Measurements from ENCODE around the gene RBM33. TPM values are rescaled to one million over a fixed set of nuclear protein-coding genes. Genes with fewer than 3 reads are reported as not detected.

Gene RBM33
- total and polyA plus RNA-seq, 2 of the 13 experiments (the other 11 are each of a cell fraction or from before 2014, with no cell fraction given), result 12.4 to 28.9 TPM

DNA sequence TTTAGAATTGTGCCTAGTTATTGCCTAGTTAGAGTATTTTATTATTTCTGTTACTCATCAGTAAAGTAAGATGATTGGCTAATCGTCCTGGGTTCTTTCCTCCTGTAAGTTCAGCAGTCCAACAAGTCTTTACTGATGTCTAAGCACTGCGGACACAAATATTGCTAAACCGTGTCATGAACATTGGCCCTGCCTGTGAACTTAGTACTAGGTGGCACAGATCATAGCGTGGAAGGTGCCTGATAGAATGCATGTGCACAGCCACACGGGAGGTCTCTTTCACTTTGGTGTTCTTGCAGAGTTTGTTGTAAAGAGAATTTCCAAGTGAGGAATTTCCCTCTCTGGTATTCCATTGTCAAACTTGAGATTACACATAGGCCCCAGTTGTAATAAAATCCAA, 38.0 kb downstream of the RBM33 start (continued):
- TF ChIP-seq KMT2A (CRISPR knock-in tag; IDR thresholded peaks at IDR 0.05), result peak; percentile 77; the same call in 1 of the 2 replicates
- TF ChIP-seq, protein P1, sequence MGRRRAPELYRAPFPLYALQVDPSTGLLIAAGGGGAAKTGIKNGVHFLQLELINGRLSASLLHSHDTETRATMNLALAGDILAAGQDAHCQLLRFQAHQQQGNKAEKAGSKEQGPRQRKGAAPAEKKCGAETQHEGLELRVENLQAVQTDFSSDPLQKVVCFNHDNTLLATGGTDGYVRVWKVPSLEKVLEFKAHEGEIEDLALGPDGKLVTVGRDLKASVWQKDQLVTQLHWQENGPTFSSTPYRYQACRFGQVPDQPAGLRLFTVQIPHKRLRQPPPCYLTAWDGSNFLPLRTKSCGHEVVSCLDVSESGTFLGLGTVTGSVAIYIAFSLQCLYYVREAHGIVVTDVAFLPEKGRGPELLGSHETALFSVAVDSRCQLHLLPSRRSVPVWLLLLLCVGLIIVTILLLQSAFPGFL (CRISPR knock-in tag; IDR thresholded peaks at IDR 0.05), result no peak
- no peak for TF ChIP-seq TERF1 (CRISPR knock-in tag; IDR thresholded peaks at IDR 0.05)
- TF ChIP-seq, protein P2, sequence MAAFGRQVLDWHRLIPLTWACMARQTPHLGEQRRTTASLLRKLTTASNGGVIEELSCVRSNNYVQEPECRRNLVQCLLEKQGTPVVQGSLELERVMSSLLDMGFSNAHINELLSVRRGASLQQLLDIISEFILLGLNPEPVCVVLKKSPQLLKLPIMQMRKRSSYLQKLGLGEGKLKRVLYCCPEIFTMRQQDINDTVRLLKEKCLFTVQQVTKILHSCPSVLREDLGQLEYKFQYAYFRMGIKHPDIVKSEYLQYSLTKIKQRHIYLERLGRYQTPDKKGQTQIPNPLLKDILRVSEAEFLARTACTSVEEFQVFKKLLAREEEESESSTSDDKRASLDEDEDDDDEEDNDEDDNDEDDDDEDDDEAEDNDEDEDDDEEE (CRISPR knock-in tag; IDR thresholded peaks at IDR 0.05), result no peak
- no peak for TF ChIP-seq SP2 (CRISPR knock-in tag; IDR thresholded peaks at IDR 0.05)
- TF ChIP-seq ZNF550 (CRISPR knock-in tag; IDR thresholded peaks at IDR 0.05; ENCODE audit: borderline replicate concordance), result no peak
- TF ChIP-seq ZNF282 (IDR thresholded peaks at IDR 0.05; ENCODE audit: partially characterized antibody), result no peak
- TF ChIP-seq, protein P3, sequence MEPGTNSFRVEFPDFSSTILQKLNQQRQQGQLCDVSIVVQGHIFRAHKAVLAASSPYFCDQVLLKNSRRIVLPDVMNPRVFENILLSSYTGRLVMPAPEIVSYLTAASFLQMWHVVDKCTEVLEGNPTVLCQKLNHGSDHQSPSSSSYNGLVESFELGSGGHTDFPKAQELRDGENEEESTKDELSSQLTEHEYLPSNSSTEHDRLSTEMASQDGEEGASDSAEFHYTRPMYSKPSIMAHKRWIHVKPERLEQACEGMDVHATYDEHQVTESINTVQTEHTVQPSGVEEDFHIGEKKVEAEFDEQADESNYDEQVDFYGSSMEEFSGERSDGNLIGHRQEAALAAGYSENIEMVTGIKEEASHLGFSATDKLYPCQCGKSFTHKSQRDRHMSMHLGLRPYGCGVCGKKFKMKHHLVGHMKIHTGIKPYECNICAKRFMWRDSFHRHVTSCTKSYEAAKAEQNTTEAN (CRISPR knock-in tag; conservative IDR thresholded peaks at IDR 0.05), result peak; percentile 83; the same call in 1 of the 2 replicates
- TF ChIP-seq SSRP1 (CRISPR knock-in tag; IDR thresholded peaks at IDR 0.05), result no peak
- TF ChIP-seq TEAD3 (CRISPR knock-in tag; optimal IDR thresholded peaks at IDR 0.05; ENCODE audit: borderline replicate concordance), result peak; percentile 87
- no peak for TF ChIP-seq ZNF546 (CRISPR knock-in tag; conservative IDR thresholded peaks at IDR 0.05)
- no peak; the same call in 1 of the 2 replicates for TF ChIP-seq ZNF451 (CRISPR knock-in tag; IDR thresholded peaks at IDR 0.05)
- TF ChIP-seq ZNF747 (CRISPR knock-in tag; IDR thresholded peaks at IDR 0.05; ENCODE audit: borderline replicate concordance), result no peak
- TF ChIP-seq TBL1XR1 (IDR thresholded peaks at IDR 0.05; ENCODE audit: borderline replicate concordance, low read length, partially characterized antibody), result peak; percentile 46
- no peak for TF ChIP-seq JARID2 (CRISPR knock-in tag; IDR thresholded peaks at IDR 0.05; ENCODE audit: insufficient replicate concordance)
- TF ChIP-seq ARID5B (CRISPR knock-in tag; IDR thresholded peaks at IDR 0.05), result peak; percentile 94
- peak; percentile 91; the same call in 1 of the 2 replicates for TF ChIP-seq TARDBP (CRISPR knock-in tag; IDR thresholded peaks at IDR 0.05)
- no peak for TF ChIP-seq NFKB2 (CRISPR knock-in tag; IDR thresholded peaks at IDR 0.05; ENCODE audit: borderline replicate concordance)
- peak; percentile 61; the same call in 1 of the 2 replicates for TF ChIP-seq ZNF12 (CRISPR knock-in tag; IDR thresholded peaks at IDR 0.05)
- peak; percentile 100 for TF ChIP-seq HNF4A (CRISPR knock-in tag; IDR thresholded peaks at IDR 0.05)
- no peak for TF ChIP-seq MBNL3 (CRISPR knock-in tag; conservative IDR thresholded peaks at IDR 0.05)
- TF ChIP-seq FOXJ3 (CRISPR knock-in tag; IDR thresholded peaks at IDR 0.05; ENCODE audit: borderline replicate concordance), result peak; percentile 82; the same call in 1 of the 2 replicates
